Stimulated activated naive CD4-positive, alpha-beta T cell (primary cell): ENCODE measurements around the gene HADHA.

Experiments
- DNase-seq, 6 experiments: peaks; one replicate each; lab custom pipeline; 2025; lab: John Stamatoyannopoulos, UW

HADHA gene

DNA sequence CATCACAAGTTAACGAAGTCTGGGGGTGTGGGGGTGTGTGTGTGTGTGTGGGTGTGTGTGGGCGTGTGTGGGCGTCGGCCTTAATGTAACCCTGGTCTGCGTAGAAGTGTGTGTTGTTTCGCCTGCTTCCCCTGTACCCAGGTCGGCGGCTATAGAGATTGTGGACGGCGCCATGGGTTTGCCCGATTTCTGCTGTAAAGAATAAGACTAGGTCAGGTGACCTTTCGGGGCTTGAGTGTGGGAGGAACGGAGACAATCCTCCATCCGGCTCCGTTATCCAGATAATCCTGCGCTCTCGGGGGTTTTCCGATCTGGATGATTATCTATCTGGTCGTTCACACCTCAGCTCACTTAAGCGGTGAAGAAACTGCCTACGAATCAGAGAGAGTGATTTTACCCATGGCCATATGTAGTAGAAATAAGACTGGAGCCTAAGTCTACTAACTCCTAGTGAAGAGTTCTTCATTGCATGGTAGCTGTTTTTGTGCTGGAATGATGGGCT is 850 bp upstream of the HADHA start:
- peak in 3 of 6 experiments; percentile 30 to 37 (median 31) for DNase-seq

DNA sequence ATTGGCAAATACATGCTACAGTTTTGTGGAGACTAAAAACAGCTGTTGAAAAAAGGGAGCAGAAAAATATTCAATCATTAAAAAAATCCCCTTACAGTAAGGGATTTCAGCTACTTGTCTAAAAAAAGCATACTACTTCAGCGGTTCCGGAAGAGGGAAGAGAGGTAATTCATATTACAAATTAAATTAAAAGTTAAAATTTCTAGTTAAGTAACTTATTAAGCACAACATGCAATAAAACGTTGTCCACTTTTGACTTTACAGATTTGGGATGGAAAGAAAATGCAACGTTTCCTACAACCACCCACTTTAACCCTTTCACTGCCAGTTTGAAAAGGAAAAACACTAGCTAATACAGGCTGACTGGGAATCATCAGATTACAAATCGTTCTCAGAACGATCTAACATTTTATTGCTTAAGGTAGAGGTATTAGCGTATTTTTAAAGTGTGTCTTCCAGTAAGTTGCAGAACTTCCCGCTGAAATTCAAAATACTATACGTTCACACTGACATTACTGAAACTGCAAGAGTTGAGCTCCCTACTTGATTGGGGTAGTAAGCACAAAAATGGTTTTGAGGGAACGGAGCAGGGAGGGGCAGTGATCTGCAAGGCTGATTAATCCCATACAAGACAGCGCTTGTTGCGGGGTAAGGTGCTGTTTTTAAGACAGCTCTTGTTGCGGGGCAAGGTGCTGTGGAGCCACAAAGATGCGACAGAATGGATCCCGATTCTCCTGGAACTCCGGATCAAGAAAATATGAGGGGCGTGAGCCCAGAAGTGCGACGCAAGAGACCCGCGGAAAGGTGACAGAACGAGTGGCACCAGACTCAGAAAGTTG is 743 bp downstream of the HADHA start:
- peak in 3 of 6 experiments; percentile 15 to 52 (median 32) for DNase-seq

DNA sequence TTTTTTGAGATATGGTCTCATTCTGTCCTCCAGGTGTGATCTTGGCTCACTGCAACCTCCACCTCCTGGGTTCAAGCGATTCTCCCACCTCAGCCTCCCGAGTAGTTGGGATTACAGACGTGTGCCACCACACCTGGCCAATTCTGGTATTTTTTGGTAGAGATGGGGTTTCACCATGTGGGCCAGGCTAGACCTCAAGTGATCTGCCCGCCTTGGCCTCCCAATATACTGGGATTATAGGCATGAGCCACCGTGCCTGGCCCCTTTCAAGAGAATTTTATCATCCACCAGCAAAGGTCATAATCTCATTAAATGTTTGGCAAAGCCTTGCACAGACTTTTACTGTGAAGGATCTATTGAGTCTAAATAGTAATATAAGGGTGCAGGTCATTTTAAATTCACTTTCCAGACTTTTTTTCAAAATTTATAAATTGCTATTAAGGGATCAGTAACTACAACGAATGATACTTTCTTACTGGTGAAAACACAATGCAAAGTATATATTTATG is 2.5 kb downstream of the HADHA start:
- DNase-seq: no peak

DNA sequence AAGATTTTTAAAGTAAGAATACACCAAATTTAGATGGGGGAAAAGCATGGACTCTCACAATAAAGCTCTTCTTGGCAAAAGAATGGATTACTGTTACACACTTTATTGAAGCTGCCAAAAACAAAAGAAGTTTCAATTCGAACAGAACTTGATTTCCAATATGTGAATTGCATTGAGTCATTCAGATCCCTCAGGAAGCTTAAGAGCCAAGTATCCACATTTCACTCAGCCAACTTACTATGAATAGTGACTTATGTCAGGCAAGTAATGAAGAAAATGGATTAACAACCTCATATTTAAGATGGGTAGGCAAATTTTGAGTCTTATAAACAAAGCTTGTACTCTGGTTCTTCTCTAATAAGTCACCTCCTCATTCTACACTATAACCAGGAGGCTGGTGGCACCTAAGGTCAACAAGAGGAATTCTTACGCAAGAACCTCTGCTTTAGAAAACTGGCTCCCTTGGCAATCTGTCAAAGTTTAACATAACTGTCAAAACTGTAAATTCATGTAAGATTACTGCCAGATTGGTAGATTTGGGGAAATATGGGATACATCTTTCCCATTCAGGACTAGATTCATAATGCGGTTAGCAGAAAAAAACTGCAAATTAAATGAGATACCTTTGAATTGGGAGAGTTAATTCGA is 6.0 kb downstream of the HADHA start:
- DNase-seq: no peak

DNA sequence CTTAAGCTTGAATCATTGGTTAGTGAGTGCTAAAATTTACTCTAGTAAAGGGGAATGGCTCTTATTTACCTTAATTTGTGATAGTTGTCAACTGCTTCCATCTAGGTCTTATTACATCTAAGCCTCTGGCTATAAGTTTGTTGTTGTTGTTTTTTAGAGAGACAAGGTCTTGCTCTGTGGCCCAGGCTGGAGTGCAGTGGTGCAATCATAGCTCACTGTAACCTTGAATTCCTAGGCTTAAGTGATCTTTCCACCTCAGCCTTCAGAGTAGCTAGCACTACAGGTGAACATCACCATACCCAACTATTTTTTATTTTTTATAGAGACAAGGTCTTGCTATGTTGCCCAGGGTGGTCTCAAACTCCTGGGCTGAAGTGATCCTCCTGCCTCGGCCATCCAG is 6.6 kb downstream of the HADHA start:
- DNase-seq: no peak

DNA sequence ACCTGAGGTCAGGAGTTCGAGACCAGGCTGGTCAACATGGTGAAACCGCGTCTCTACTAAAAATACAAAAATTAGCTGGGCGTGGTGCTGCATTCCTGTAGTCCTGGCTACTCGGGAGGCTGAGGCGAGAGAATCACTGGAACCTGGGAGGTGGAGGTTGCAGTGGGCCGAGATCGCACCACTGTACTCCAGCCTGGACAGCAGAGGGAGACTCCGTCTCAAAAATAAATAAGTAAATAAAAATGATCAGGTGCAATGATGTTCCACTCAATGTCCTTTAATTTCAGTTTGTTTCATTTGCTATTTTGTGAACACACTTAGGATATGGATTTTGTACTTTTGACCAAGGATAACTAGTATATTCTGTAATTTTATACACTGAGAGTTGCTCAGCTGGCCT is 9.3 kb downstream of the HADHA start:
- no peak for DNase-seq

DNA sequence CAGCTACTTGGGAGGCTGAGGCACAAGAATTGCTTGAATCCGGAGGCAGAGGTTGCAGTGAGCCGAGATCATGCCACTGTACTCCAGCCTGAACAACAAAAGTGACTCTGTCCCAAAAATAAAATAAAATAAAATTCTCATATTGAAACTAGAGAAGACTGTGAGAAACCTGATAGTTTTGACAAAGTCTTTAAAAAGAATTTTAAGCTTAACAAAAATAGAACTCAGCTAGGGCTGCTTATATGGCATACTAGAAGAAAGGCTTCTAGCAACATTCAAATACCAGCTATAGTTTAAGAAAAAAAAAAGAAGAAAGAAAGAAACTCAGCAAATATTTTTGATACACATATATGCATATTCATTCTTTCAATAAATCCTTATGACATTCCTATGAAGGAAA is 13.6 kb downstream of the HADHA start:
- no peak for DNase-seq

DNA sequence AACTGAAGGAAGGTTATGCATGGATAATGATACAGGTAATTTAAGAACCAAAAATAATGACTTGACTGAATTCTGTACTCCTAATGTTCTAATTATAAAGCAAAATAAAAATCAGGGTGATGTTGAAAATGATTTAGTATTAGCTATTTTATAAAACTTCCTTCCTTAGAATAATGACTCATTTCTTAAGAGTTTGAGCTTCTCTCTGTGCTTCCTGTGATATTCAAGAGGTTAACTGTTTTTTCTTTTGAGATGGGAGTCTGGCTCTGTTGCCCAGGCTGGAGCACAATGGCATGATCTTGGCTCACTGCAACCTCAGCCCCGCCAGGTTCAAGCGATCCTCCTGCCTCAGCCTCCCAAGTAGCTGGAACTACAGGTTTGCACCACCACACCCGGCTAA is 14.8 kb downstream of the HADHA start:
- no peak for DNase-seq

DNA sequence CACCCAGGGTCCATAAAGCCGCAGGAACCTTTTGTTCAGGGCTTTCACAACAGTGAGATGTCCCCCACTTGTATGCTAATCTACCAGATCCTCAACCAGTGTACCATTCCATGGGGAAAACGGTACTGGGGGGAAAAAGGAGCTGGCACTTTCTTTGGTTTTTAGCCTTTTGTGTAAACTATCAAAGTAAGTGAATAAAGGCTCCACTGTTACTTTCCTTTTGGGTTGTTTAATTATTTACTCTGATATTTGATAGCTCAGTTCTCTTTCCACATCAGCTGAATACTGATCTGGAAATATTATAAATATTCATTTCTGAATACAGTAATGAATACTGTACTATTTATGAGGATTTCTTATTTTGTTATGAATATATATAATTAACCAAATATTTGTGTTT is 20.3 kb downstream of the HADHA start:
- DNase-seq: no peak

DNA sequence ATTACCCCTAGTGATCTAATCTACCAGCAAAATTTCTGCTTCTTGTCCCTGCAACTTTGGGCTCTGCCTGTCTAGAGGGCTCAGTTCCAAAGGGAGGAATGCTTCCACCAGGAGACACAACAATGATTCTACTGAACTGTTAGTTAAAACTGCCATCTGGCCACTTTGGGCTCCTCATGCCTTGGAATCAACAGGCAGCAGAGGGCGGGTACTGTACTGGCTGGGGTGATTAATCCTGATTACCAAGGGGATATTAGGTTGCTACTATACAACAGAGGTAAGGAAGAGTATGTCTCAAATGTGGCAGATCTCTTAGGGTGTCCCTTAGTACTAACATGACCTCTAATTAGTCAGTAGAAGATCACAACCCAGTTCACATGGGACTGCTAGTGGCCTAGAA is 21.4 kb downstream of the HADHA start:
- DNase-seq: no peak

DNA sequence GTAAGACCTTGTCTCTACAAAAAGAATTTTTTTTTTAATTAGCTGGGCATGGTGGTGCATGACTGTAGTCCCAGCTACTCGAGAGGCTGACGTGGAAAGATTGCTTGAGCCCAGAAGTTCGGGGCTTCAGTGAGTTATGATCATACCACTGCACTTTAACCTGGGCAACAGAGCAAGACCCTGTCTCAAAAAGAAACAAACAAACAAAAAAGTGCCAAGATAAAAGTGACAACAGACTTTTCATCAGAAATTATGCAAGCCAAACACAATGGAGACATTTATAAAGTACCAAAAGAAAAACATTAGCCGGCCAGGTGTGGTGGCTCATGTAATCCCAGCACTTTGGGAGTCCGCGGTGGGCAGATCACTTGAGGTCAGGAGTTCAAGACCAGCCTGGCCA is 26.7 kb downstream of the HADHA start:
- DNase-seq: no peak

DNA sequence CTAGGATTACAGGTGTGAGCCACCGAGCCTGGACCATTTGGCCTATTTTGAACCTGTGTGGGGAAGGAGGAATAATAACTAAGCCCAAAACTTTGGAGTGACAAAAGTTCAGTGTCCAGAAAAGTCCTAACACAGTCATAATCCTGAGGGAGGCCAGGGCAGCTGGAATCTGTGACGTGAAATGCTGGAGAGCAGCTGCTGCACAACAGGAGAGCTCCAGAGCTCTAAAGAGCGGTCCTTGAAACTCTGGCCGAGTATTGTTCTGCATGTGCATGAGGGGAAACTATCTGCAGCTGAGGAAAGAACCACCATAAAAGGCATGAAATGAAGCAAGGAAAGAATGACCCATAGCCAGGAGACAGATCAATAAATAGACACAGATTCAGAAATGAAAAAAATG is 27.8 kb downstream of the HADHA start:
- DNase-seq: no peak

DNA sequence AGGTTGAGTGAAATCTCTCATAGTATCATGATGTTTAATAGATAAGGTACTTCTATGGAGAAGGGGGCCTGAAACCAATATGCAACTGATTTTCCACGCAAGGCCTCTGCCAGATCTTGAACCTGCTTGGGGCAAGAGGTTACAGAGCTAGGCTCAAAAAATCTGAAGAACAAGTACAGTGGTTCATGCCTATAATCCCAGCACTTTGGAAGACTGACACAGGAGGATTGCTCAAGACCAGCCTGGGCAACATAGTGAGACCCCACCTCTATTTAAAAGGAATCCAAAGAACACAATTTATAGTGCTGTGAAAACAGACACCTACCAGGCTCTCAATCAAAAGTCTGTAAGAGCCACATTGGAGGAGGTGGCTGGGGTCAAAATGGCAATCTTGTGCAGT is 28.6 kb downstream of the HADHA start:
- DNase-seq: no peak

DNA sequence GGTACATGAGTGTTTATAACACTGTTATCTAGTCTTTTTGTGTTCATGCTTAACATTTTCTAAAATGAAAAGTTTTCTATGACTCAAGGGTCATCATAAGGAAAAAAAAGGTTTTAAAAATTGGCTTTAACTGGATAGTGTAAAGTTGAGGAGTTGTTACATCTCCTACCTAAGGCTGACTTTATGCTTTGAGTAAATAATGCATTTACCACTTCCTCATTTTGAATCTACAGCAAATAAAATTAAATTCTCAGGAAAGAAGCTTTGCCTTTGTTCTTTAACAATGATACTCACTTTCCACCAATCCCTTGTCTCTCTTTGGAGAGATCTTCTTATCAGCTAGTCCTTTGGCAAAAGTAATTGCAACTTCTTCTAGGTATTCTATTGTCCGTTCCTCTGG is 29.7 kb downstream of the HADHA start:
- no peak for DNase-seq

DNA sequence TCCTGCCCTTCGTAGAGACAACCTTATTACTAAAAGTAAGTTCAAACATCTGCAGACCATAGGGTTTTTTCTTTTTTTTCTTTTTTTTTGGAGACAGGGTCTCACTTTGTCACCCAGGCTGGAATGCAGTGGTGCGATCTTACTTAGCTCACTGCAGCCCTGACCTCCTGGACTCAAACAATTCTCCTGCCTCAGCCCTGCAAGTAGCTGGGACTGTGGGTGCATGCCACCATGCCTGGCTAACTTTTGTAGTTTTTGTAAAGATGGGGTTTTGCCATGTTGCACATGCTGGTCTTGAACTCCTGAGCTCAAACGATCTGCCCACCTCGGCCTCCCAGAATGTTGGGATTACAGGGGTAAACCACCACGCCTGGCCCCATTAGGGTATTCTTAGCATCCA is 32.4 kb downstream of the HADHA start:
- no peak for DNase-seq

DNA sequence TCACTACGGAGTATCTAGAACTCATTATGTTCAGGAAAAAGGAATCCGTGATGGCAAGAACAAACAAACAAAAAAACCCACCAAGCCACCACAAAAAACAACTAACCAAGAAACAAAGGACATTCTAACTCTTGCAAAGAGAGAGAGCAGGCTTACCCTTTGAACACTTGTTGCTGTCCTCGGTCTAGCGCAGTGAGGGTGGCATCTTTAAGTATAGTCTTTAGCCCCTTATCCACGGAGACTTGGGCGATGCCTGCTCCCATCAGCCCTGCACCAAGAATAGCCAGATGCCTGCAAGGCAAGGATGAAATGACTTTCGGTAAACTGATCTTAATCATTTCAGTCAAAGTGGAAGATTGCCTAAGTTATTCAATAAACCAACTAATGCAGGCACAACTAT is 40.5 kb downstream of the HADHA start:
- DNase-seq: no peak

DNA sequence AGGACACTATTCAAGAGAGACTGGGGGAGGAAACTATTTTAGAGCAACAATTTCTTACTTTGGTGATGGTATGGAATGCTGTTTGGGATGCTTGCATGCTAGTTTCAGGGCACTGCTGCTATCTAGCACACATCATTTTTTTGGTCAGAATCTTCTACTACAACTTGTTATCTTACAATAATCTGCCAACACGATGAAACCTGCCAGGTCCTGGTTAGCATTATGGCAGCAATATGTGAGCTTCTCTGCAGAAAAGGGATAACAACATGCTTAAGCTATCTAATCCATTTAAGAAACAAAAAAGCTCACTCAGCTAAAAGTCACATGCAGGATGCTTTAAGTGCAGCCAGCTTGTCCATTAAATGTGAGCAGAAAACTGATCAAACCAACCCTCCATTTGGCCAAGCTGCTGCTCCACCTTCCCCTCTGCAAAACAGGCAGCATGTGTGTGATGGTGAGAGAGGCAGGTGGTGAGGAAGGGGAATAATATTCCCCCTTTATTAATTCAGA is 41.4 kb downstream of the HADHA start:
- DNase-seq: no peak

DNA sequence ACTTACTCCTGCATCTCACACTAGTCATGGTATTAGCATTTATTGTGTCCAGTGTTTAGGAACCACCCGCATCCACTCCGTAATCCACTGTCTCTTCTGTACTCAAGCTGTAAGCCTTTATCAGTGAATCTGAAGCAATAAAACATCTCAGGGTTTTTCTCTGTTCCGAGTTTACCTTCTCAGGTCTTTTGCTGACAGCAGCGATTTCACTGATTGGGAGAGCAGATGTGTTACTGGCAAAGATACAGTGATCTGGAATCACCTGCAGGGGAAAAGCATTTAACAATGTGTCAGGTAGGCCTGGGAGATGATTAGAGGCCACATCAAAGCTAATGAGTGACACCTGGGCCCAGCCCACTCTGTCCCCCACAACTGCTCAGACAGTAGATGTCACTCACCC is 46.9 kb downstream of the HADHA start:
- DNase-seq: no peak

DNA sequence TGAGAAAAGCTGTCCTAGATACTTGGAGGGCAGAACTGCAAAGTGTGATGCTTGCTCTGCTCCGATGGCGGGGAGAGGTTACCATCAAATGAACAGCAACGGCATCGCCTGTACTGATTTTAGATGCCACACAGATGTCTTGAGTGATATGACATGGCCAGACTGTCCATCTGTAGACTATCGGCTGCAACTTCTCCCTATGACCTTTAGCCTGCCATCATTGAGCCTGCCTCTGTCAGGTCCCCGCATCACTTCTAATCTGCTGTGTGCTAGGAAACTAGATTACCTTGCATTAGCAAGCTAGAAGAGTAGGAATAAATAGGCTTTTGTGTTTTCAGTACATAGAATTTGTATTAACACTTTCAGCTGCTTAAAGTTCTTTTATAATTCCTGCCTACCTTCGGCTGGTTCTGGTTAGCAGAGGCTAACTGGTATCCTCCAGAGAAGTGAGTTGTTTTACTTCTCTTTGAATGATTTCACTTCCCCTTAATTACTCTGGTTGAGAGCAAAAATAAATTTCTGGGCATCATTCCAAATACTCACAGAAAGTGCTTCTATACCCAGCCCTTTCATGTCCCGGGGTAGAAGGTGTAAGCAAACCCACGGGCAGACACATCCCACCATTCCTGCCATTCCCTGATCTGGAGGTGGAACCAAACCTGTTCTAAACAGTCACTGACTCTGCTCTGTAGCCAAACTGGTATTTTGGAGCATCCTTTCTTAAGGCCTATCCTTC is 47.6 kb downstream of the HADHA start:
- DNase-seq: no peak

DNA sequence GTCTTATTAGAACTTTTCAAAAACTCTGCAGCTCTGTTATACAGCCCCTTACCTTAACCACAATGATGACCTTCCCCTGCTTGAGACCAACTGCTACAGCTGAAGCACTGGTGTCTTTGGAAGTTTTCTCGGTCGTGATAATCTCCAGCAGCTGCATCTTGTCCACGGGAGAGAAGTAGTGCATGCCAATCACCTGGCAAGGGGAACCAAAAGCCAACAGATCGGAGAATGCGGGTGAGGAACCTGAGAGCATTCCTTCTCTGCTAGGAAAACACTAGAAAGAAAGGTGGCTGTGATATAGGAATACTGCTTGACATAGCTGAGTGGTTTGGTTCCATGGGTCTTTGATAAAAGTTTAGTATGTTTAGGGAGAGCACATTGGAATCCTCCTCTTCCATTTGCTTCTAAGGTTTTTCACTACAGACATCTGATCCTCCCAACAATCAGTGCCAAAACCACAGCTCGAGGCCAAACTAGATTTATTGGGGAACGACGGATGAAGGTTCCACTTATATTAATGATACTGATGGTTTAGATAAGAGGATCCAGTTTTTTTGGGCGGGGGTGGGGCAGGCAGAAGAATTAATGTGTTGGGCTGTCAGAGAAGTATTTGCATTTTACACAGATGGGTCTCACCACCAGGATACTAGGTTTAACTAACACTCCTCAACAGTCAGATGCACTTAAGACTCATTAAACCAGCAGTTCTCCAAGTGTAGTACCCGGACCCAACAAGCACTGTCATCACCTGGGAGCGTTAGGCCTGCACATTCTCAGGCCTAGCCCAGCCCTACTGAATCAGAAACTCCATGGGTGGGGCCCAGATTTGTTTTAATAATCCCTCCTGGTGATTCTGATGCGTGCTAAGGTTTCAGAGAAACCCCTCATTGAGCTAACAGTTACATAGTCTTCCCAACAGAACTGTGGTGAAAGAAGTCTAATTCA is 49.1 kb downstream of the HADHA start:
- DNase-seq: no peak

DNA sequence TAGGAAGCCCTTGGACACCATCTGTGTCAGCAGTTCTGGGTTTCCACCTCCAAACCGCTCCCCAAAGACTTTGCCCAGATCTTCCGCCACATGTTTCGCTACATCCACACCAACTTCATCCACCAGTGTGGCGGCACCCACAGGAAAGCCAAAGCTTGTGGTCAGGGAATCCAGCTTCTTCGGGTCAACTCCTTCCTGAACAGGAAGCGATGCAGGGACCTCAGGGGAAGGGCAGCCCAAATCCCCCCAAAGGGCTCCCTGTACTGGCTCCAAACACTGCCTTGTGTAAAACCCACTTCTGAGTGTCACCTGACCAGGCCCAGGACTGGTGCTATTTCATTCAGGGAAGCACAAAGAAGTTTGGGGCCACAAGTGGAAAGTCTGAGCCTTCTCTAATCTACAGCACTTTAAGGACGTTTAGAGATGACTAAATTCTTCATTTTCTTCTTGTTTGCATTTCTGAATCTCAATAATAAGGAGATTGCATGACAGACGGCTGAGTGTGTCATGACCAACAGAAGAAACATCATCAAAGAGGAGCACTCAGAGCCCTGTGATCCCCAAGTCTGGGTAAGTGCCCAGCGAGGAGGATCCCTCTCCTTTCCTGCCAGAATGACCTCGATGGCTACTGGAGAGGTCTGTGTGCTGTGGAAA is 50.7 kb downstream of the HADHA start:
- no peak for DNase-seq
